ENCODE results near the gene TMEM26. TPM values are rescaled to one million over a fixed set of nuclear protein-coding genes. Genes with fewer than 3 reads are reported as not detected.

TMEM26 gene
- polyA plus RNA-seq, 1 experiment, result 1.3 TPM

DNA sequence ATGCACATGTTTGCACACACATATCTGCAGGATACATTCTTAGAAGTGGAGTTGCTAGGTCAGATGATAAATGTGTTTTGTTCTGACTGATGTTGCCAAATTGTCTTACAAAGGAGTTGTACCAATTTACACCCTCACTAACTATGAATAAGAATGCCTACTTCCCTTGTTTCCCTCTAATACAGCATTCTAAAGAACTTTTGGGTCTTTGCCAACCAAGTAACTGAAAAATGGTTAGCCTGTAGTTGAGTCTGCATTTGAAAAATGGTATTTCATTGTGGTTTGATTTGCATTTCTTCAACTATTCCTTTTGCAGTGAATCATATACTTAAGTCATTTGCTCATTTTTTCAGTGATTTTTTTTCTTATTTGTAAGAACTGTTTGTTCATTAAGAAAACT is 48.4 kb downstream of the TMEM26 start:
- CTCF ChIA-PET, result no interaction called here
- TF ChIP-seq, protein P1, sequence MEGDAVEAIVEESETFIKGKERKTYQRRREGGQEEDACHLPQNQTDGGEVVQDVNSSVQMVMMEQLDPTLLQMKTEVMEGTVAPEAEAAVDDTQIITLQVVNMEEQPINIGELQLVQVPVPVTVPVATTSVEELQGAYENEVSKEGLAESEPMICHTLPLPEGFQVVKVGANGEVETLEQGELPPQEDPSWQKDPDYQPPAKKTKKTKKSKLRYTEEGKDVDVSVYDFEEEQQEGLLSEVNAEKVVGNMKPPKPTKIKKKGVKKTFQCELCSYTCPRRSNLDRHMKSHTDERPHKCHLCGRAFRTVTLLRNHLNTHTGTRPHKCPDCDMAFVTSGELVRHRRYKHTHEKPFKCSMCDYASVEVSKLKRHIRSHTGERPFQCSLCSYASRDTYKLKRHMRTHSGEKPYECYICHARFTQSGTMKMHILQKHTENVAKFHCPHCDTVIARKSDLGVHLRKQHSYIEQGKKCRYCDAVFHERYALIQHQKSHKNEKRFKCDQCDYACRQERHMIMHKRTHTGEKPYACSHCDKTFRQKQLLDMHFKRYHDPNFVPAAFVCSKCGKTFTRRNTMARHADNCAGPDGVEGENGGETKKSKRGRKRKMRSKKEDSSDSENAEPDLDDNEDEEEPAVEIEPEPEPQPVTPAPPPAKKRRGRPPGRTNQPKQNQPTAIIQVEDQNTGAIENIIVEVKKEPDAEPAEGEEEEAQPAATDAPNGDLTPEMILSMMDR (IDR thresholded peaks at IDR 0.05; ENCODE audit: insufficient read depth, low read depth, low read length), result no peak
- POLR2A ChIA-PET, result no interaction called here

DNA sequence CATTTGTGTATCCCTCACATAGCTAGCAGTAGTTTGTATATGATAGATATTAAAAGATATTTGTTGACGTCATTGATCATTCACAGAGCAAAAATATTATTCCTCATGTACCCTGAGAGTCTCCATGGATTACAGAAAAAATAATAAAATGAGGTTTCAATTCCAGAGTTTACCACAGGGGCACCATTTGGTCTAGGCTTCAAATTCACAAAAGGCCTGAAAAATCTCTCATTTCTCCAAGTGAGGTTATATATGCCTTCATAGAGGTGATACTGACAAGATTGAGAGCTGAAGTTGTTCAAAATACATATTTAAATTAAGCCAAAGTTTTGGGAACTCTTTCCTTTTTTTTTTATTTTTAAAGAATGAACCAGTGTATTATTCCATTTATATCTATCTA is 52.7 kb downstream of the TMEM26 start:
- ChIA-PET CTCF (no interaction called here), POLR2A (no interaction called here)
- Histone ChIP-seq H3K4me3 (ENCODE audit: low read depth, low read length) (no peak overlapping the region), H3K36me3 (ENCODE audit: control insufficient read depth, insufficient read depth, low read length) (no peaks in the 10 kb centered on the region), H3K27me3 (ENCODE audit: control insufficient read depth, insufficient read depth, low read length) (no peaks in the 10 kb centered on the region)
- TF ChIP-seq, protein P1 (IDR thresholded peaks at IDR 0.05; ENCODE audit: insufficient read depth, low read depth, low read length), result no peak
- DNase-seq (ENCODE audit: low read depth), result no peak

More for the DNA sequence above, 48.4 kb downstream of the TMEM26 start:
- no peaks in the 10 kb centered on the region for H3K36me3 ChIP-seq (ENCODE audit: control insufficient read depth, insufficient read depth, low read length)
- H3K4me3 ChIP-seq (ENCODE audit: low read depth, low read length), result no peak overlapping the region
- H3K27me3 ChIP-seq (ENCODE audit: control insufficient read depth, insufficient read depth, low read length), result no peaks in the 10 kb centered on the region
- DNase-seq (ENCODE audit: low read depth), result peak; percentile 19

DNA sequence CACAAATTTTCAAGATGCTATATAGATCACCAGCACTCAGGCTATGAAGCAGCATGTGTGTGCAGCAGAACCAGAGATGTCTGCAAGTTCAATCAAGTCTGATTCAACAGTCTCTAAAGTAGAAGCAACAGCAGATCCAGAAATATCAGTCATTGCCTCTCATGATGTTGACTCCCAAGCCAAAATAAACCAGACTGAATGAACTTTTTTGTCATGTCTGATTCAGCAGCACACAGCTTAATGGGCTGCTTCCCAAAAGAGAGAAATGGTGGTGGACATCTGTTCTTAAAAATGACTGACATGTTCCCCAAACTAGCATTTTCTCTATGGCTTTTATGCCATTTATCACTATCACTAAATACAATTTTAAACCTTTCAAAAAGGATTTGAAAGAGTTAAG is 53.8 kb downstream of the TMEM26 start:
- Histone ChIP-seq H3K36me3 (ENCODE audit: control insufficient read depth, insufficient read depth, low read length) (no peaks in the 10 kb centered on the region), H3K4me3 (ENCODE audit: low read depth, low read length) (no peak overlapping the region), H3K27me3 (ENCODE audit: control insufficient read depth, insufficient read depth, low read length) (no peaks in the 10 kb centered on the region)
- ChIA-PET CTCF (no interaction called here), POLR2A (no interaction called here)
- no peak for DNase-seq (ENCODE audit: low read depth)
- TF ChIP-seq, protein P1 (IDR thresholded peaks at IDR 0.05; ENCODE audit: insufficient read depth, low read depth, low read length), result no peak

DNA sequence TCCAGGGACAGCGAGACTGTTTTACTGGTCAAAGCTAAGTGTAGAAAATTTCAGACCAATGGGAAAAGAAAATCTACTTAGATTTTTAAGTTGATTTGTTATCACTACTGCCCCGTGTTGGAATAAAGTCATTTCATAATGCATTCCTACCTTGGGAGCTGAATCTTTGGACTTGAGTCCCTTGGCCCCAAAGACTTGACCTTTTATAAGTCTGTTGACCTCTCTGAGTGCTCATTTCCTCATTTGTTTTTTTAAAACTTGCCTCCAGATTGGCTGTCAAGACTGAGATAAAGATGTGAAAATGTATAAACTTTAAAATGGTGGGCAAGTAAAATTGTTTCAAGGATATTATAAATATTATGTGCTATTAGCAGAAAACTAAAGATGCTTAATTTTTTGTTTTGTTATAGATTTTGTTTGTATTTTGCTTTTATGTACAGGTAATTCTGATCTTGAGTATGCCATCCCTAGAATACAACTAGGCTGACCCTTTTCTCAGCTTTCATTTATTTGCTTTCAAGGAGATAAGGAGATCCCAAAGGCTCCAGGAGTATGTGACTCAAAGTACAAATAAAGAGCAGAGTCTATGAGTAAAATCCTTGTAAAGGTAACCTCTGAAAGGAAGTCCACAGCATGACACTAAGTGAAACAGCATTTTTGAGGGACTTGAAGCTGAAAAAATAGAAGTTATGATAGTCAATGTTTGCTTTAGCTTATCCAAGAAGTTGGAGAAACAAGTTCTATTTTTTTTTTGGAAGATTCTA is 54.6 kb downstream of the TMEM26 start:
- Histone ChIP-seq H3K36me3 (ENCODE audit: control insufficient read depth, insufficient read depth, low read length) (no peaks in the 10 kb centered on the region), H3K27me3 (ENCODE audit: control insufficient read depth, insufficient read depth, low read length) (no peaks in the 10 kb centered on the region), H3K4me3 (ENCODE audit: low read depth, low read length) (no peak overlapping the region)
- CTCF ChIA-PET, result interaction anchor here (0.6 kb wide), 1 partner anchor 1969 kb away, joined by 3 read pairs; no protein-coding TSS in a partner anchor
- TF ChIP-seq, protein P1 (IDR thresholded peaks at IDR 0.05; ENCODE audit: insufficient read depth, low read depth, low read length), result no peak
- no peak for DNase-seq (ENCODE audit: low read depth)
- POLR2A ChIA-PET, result no interaction called here

DNA sequence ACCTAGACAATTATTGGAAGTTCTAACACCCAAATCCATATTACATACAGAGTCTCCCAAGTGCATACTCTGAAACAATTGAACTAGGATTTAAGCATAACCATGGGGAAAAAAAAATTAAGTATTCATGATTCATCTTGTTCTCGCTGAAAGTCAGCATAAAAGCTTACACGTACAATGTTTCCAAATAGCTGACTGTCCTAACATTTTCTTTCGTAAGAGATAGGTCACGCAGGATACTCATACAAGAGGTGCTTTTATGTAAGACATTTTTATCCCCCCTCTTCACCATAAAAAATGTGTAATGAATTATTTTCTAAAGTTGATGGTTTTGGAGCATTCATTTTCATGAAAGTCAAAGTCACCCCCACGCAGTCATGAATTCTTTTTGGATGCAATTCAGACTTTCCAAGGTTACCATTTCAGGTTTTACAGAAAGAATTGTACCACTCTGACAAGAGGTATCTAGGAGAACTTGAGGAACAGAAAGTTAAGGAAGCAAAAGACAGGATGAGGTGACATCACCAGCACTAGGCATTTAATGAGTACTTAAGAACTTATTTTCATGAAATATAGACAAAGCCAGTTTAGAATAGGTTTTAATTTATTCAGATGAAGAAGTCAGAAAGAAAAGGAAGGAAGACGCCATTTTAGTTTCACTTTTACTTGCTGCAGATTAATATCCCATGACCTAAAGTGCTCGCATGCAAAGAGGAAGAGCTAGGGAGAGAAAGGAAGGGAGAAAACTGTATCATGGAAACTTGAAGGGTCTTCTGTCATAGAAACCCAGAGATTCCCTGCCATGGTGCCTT is 55.8 kb downstream of the TMEM26 start:
- CTCF ChIA-PET, result interaction anchor here (0.7 kb wide), 1 partner anchor 15 kb away, joined by 4 read pairs; no protein-coding TSS in a partner anchor
- TF ChIP-seq, protein P1 (IDR thresholded peaks at IDR 0.05; ENCODE audit: insufficient read depth, low read depth, low read length), result no peak
- POLR2A ChIA-PET, result no interaction called here
- Histone ChIP-seq H3K27me3 (ENCODE audit: control insufficient read depth, insufficient read depth, low read length) (no peaks in the 10 kb centered on the region), H3K4me3 (ENCODE audit: low read depth, low read length) (no peak overlapping the region), H3K36me3 (ENCODE audit: control insufficient read depth, insufficient read depth, low read length) (no peaks in the 10 kb centered on the region)
- DNase-seq (ENCODE audit: low read depth), result no peak
